Measurements from ENCODE around the gene RAB7A.

The RAB7A gene

DNA sequence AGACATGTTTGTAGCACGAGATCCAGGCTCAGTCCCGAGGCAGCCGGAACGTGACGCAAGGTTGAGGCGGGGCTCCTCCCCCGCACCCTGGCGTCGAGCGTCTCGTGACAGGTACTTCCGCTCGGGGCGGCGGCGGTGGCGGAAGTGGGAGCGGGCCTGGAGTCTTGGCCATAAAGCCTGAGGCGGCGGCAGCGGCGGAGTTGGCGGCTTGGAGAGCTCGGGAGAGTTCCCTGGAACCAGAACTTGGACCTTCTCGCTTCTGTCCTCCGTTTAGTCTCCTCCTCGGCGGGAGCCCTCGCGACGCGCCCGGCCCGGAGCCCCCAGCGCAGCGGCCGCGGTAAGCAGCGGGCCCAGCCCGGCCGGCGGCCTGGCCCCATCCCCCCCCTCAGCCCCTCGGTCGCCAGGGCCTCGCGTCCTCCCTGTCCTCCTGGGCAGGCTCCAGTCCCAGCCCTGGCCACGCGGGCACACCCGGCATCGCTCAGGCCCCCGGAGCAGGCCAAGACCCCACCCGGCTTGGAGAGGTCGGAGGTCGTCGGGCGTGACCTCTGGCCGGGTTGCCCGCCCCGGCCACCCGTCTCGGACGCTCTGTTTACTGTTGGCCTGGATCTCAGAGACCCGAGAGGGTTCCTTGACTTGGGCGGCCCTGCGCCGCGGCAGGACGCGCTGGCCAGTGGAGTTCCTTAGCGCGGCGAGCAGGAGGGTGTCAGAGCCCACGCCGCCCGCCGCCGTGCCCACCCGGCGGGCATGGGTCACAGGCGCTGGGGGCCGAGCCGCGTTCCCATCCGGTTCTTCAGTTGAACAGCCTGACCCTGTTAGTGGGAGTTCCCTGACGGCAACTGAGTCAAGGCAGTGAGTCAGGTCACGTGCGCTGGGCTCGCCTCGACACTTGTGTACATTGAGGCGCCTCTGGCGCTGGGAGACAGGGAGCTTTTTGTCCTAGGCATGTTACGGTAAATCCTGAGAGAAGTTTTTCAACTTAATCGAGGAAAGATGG, at the start of gene RAB7A:
Gene RAB7A, plus strand, starts transcription at position 161 of the 994 bp plus-strand sequence. CDS start 69,185 bp downstream, outside the sequence.
- DNase-seq, result peak; percentile 96

DNA sequence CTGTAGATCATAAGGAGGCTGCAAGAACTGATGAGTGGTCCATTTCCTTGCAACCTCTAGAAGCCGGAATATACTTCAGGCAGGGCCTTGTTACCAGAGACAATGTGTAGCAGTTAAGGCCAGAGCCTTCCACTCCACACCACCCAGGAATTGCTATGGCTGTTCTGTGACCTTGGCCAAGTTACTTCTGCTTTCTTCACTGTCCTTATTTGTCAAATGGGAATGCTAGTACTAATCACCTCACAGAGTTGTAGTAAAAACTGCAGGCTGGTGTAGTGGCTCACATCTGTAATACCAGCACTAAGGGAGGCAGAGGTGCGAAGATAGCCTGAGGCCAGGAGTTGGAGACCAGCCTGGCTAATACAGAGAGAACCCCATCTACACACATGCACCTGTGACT, 46.6 kb upstream of the RAB7A start:
- no peak for DNase-seq

DNA sequence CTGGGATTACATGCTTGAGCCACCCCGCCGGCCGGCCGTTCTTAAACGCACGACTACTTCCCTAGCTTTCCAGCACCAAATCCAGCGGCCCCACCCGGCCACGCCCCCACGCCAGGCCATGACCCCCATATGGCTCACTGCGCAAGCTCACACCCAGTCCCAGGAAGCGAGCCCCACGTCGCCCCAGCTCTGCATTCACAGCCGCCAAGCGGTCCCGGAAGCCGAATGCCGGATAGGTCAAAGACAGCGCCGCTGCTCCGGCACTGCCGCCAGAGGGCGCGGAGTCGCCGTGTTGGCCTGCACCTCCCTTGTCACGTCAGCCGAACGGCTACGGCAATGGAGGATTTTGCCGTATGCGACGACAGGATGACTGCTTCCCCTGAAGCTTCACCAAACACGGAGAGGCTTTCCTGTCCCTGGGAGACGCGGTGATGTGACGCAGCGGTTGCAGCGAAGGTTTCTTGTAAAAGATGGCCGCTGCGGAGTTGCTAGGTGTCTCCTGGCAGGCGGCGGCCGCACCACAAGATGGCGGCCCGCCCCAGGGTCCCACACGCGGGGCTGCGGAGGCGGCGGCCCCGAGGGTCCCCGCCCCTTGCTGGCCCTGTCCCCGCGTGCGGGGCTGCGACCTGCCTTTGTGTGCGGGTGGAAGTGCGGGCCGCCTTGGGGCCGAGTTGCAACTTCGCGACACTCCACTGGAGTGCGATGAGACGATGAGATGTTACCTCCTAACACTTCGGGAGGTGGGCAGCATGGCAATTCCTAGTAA, 45.2 kb upstream of the RAB7A start:
- peak; percentile 99 for DNase-seq

DNA sequence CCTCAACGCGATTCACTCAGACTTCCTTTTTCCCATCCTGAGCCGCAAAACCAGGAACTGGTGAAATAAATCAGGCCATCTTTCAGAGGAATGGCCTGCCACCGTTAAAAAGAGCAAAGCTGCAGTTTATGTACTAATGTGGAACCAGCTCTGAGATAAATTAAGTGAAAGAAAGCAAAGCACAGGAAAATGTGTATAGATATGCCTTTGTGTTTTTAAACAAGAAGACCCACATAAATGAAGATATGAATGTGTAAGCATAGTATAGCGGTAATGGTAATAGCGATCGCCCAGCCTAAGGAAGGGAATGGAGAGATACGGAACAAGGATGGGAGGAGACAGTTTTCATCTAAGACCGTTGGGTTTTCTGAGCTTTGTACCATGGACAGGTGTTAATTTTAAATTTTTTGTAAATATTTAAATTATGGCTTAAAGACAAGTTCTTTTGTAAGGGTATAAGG, 44.6 kb upstream of the RAB7A start:
- DNase-seq, result no peak

DNA sequence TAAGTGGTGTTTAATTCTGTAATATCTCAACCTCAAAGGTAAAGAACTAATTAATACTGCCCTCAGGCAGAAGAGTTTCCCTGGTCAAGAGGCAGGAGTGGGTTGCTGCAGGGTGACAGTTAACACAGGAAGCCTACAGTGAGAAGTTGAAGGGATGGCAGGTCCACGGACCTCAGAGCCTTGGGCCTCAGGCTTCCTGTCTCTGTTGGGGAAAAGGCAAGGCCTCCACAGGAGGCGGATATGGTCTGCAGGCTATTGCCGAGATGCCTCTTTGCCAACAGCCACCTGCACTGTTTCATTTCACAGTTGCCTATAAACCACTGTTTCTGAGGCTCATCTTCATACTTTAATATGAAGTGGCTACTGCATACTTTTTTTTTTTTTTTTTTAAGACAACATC, 42.0 kb upstream of the RAB7A start:
- no peak for DNase-seq

DNA sequence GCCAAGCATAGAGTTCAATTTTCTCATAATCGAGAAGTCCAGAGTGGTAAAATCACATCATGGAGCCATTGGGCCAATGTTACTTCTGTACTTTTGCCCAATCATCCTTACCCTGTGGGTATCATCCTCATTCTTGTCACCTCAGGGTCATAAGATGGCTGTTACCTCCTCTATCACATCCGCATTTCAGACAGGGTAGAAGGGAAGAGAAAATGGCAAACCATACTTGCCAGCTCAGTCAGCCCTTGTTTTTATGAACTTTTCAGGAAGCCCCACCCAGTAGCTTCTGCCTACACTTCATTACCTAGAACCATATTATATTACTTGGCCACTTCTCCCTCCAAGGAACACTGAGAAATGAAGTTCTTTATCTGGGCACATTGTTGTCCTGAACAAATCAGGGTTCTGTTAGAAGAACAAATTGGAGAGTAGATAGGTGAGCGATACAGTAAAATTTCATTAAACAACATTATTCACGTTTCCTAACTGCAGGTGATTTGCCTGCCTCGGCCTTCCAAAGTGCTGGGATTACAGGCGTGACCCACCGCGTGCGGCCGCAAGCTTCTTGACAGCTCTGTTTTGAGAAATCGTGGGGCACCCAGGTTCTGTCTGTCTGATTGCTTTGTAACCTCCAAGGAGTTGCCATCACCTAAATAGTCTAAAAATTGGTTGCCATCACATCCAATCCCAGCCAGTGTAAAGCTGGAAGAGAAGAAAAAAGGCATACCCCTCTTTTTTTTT, 40.8 kb upstream of the RAB7A start:
- no peak for DNase-seq

DNA sequence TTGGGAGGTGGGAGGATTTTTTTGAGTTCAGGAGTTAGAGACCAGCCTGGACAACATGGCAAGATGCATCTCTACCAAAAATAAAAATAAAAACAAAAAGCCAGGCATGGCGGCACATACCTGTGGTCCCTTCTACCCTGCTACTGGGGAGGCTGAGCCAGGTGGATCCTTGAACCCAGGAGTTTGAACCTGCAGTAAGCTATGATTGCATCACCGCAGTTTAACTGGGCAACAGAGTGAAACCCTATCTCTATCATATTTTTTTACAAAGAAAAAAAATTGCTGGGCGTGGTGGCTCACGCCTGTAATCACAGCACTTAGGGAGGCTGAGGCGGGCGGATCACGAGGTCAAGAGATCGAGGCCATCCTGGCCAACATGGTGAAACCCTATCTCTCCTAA, 39.5 kb upstream of the RAB7A start:
- no peak for DNase-seq

DNA sequence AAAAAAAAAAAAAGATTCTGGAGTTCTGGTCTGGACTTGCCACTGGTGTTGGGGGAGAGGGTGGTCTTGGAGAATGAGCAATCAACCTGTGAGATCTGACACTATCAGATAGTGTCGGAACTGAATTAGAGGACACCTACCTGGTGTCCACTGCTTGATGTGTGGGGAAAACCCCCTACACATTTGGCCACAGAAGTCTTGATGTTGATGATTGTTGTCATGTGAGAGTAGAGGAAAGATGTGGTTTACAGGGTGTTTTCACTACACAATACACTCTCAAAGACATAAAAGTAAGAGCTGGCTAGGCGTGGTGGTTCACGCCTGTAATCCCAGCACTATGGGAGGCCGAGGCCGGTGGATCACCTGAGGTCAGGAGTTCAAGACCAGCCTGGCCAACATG, 36.9 kb upstream of the RAB7A start:
- DNase-seq, result no peak

DNA sequence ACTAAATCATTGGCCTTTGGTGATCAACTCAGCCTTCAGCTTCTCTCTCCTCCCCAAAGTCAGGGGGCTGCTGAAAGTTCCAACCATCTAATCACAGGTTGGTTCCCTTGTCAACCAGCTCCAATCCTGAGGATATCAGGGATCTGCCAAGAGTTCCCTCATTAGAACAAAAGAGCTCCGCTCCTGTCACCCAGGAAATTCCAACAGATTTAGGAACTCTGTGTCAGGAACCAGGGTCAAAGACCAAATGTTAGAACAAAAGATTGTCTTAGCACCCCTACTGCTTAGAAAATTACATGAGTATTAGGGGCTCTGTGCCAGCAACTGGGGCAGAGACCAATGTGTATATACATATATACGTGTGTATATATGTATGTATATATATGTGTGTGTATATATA, 32.3 kb upstream of the RAB7A start:
- no peak for DNase-seq

DNA sequence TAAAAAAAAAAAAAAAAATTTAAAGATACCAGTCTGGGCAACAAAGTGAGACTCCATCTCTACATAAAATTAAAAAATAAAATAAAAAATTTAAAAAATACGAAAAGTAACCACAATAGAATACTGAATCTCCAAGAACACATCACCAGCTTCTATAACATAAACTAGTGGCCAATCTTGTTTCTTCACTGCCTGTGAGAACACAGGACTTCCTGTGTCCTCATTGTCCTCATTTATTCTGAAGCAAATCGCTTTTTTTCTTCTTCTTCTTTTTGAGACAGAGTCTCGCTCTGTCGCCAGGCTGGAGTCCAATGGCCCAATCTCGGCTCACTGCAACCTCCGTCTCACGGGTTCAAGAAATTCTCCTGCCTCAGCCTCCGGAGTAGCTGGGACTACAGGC, 28.6 kb upstream of the RAB7A start:
- DNase-seq, result no peak

DNA sequence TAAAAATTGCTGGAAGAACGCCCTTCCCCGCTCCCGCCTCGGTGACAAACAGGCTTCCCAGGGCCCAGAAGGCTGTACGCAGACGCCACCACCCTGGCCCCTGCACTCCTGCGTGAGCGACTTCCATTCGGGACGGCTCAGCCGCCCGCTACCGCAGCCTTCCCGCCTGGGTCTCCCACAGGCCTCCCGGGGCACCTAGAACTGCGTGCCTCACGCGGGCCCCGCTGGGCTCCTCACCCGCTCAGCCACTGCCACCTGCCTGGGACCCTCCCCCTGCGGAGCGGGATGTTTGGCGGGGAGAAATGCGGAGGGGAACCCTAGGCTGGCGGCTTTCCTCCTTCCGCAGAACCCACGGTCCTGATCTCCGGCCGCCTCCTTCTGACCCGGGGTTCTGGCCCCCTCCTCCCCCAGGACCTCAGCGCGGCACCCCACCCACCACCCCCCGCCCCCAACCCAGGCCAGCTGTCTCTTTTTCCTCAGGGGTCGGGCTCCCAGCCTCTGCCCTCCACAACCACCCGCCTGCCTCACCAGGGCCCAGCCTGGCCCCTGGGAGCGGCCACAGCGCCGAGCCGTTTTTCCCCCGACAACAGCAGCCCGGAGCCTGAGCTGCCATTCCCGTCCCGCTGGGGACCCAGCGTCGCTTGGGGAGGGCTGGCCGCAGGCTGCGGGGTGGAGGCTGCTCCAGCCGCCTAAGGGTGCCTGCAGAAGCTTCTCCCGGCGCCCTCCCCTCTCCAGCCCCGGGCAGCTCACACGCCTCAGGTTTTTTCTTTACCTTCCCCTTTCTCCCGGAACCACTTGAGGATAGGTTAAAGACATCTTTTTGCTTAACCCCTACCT, 27.6 kb upstream of the RAB7A start:
- no peak for DNase-seq

DNA sequence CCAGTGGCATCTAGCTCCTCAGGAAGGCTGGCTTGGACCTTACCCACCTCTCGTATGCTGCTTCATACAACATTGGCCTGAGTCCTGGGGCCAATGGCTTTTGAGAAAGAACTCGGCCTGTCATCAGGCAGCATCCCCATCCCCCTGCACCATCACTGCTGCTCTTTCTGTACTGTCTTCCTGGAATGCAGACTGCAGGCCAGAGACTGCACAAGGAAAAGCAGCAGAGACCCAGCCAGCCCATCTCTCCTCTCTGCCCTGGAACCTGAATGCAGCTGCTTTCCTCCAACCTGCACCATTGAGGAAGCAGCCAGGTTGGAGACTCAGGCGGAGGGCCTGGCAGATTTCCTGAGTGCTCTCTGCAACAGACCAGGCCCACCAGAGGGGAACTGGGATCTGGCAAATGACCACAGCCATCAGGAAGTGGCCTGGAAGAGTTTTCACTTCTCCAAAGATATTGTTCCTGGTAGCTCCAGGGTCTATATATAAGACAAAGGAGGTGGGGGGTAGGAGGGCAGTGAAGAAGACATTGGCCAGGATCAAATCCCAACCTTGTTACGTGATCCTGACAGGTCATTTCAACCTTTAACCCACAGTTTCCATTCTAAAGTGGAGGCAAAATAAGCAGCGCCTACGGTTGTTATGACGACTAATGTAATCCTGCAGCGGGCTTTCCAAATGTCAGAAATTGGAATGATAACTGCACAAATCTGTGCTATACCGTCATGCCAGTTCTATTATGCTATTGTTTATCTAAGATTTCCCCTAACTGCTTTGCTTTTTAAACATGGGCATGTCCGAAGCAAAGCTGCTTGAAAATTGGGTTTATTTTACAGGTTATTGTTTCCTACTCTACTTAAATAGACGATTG, 24.4 kb upstream of the RAB7A start:
- no peak for DNase-seq

DNA sequence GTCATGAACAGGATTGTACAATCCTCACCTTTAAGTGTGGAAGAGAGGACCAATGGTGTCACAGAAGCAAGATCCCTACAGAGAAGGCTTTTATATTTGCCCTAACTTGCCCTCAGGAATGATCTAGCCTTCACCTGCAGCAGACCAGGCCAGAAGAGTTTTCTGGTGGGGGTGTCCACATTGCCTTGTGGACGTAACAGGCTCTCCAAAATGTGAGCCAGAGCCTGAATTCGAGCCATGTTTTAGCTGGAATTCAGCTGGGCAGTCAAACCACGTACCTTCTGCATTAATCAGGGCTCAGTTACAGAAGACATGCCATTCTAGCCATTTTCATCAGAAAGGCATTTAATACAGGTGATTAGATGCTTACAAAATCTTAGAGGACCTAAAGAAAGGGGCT, 23.6 kb upstream of the RAB7A start:
- no peak for DNase-seq

DNA sequence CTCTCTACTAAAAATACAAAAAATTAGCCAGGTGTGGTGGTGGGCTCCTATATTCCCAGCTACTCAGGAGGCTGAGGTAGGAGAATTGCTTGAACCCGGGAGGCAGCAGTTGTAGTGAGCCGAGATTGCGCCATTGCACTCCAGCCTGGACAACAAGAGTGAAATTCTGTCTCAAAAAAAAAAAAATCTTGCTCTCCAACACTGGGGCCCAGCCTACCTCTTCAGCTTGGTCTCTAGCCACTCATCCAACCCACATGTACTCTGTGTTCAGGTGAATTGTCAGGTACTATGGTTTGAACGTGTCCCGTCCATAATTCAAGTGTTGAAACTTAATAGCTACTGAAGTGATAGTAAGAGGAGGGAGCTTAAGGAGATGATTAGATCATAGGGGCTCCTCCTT, 22.4 kb upstream of the RAB7A start:
- DNase-seq, result no peak

DNA sequence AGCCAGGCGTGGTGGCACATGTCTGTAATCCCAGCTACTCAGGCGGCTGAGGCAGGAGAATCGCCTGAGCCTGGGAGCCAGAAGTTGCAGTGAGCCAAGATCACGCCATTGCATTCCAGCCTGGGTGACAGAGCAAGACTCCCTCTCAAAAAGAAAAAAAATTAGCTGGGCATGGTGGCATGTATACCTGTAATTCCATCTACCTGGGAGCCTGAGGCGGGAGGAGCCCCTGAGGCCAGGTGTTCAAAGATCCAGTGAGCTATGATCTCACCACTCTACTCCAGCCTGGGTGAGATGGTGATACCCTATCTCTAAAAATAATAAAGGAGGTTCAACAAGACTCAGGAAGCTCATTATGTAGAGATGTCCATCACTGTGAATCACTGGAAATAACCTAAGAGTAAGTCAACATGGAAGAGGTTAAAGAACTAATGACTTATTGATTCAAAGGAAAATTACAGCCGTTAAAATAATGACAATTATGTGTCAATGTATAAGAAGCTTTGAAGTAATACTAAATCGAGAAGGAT, 19.8 kb upstream of the RAB7A start:
- DNase-seq, result no peak

DNA sequence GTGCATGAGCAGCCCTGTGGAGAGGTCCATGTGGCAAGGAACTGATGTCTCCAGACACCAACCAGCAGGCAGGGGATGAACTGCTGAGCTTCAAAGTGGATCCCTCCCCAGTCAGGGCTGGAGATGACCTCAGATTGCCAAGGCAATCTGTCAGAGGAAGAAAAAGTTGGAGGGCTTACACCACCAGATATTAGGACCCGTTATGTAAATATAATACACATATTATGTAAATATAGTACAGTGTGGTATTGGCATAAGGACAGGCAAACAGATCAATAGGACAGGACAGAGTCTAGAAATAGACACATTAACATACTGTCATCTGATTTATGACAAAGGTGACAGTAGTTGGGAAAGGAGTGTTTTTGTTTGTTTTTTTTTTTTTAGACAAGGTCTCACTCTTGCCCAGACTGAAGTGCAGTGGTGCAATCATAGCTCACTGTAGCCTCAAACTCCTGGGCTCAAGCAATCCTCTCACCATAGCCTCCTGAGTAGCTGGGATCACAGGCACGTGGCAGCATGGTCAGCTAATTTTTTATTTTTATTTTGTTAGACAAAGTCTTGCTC, 18.0 kb upstream of the RAB7A start:
- DNase-seq, result no peak

DNA sequence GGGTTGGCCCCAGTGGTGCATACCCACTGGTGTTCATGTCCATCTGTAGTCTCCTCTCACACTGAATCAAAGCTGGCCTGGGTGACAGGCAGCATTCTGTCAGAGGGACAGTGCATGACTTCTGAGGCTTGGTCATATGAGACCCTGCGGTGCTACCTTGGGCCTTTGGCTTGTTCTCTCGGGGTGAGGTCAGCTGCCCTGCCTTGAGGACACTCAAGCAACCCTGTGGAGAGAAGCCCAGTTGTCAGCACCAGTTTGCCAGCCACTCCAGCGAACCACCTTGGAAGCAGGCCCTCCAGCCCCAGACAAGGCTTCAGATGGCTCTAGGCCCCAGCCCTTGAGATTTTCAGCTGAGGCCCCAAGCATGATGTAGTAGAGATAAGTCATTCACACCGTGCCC, 16.9 kb upstream of the RAB7A start:
- DNase-seq, result no peak

DNA sequence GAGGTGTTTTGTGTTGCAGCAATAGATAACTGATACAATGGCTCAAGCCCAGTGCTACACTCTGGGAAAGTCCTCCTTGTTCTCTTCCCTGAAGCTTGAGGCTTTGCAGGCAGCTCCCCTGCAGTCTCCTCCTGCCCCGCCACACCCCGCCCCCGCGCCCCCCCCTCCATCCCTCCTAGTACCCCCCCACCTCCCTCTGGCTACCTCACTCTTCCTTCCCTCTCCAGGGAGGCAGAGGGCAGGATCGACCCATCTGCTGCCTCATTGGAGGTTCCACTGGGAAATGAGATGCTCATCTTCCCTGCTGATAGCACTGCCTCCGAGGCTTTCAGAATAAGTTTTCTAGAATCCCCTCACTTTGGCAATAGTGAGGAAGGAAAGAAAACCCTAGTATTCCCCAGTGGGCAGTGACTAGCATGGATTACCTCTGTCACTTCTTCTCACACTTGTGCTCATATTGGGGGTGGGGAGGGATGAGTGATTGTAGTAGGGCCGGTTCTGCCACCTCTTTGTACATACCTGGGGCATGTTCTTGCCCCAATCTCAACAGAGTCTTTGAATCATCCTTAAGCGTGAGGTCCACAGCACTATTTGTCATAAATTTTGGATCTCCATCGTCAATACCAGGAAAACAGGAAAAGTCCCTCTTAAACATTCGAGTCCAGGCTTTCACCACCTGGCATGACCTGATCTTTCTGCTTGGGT, 16.3 kb upstream of the RAB7A start:
- DNase-seq, result no peak

DNA sequence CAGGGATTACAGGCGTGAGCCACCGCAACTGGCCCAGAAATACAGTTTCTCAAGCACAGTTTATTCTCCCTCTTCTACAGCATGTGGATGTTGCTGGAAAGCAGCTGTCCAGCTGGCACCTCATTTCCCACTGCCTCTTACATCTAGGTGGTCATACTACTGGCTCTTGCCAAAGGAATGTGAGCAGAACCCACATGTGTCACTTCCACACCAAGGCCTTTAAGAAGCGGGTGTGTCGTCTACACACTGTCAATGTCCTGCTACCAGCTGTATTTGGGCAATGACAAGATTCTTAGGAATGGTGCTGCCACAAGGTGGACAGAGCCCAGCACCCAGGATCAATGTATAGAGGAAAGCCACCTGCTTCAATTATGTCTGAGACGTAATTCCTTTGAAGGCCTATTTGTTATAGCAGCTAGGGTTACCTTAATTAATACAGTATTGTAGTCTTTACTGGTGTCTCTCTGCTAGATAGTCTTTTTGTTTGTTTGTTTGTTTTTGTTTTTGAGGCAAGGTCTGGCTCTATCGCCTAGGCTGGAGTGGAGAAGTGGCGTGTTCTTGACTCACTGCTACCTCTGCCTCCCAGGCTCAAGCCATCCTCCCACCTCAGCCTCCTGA, 15.1 kb upstream of the RAB7A start:
- DNase-seq, result no peak
